WTC11 (cell line): ENCODE results near the gene ACVR1. TPM values are rescaled to one million over a fixed set of nuclear protein-coding genes. Genes with fewer than 3 reads are reported as not detected.

Experiments used
- ATAC-seq: fragments of 200-7000 bp; cut with Tn5 transposase; 2 replicates; pipeline ENCODE4 v1.10.0; 2021; ENCODE audit warnings: mild to moderate bottlenecking, moderate library complexity
- CTCF ChIA-PET: fragments of 300-600 bp; sonication (Branson Sonifier 250); formaldehyde crosslinking; loops from one replicate; lab custom pipeline; 2021; ENCODE audit warnings: antibody characterized with exemption; lab: Charles Lee
- POLR2A ChIA-PET: fragments of 350-600 bp; sonication (Branson Sonifier 250); formaldehyde crosslinking; loops from one replicate; lab custom pipeline; 2021; ENCODE audit warnings: antibody characterized with exemption; lab: Charles Lee
- DNase-seq: peaks from one replicate; pipeline ENCODE4 v3.0.0; 2021; ENCODE audit warnings: low spot score
- H3K27ac Mint-ChIP-seq: 2 replicates; pipeline ENCODE4 v1.8.0; 2021; ENCODE audit warnings: mixed read lengths
- H3K27me3 Mint-ChIP-seq: 2 replicates; pipeline ENCODE4 v1.8.0; 2021; ENCODE audit warnings: low read depth, mild to moderate bottlenecking, moderate library complexity, mixed read lengths
- H3K36me3 Mint-ChIP-seq: 2 replicates; pipeline ENCODE4 v1.8.0; 2021; ENCODE audit warnings: mixed read lengths
- H3K4me1 Mint-ChIP-seq: 2 replicates; pipeline ENCODE4 v1.8.0; 2022; ENCODE audit warnings: mixed read lengths
- H3K4me3 Mint-ChIP-seq: 2 replicates; pipeline ENCODE4 v1.8.0; 2021; ENCODE audit warnings: mild to moderate bottlenecking, moderate library complexity, mixed read lengths
- H3K9me3 Mint-ChIP-seq: 2 replicates; pipeline ENCODE4 v1.8.0; 2021; ENCODE audit warnings: mixed read lengths
- AFF4 ChIP-seq: sonication (generic); formaldehyde crosslinking; IDR thresholded peaks from 2 replicates; pipeline ENCODE4 v1.8.1; 2023; ENCODE audit warnings: mild to moderate bottlenecking, missing genetic modification reagents, borderline replicate concordance
- ARID4B ChIP-seq: sonication (generic); formaldehyde crosslinking; IDR thresholded peaks from 2 replicates; pipeline ENCODE4 v1.8.0; 2023; ENCODE audit warnings: missing genetic modification reagents, mild to moderate bottlenecking, borderline replicate concordance
- ATF2 ChIP-seq: sonication (generic); formaldehyde crosslinking; IDR thresholded peaks from 2 replicates; pipeline ENCODE4 v1.8.1; 2022; ENCODE audit warnings: low read depth, missing genetic modification reagents, borderline replicate concordance
- ATF3 ChIP-seq: sonication (generic); formaldehyde crosslinking; conservative IDR thresholded peaks from 2 replicates; pipeline ENCODE4 v1.8.1; 2022; ENCODE audit warnings: mild to moderate bottlenecking, missing genetic modification reagents
- CREB1 ChIP-seq: sonication (generic); formaldehyde crosslinking; IDR thresholded peaks from 2 replicates; pipeline ENCODE4 v1.8.0; 2023; ENCODE audit warnings: mild to moderate bottlenecking, missing genetic modification reagents
- FOXJ3 ChIP-seq: sonication (generic); formaldehyde crosslinking; IDR thresholded peaks from 2 replicates; pipeline ENCODE4 v1.9.0; 2021; ENCODE audit warnings: missing genetic modification reagents, mild to moderate bottlenecking, borderline replicate concordance
- HMGXB4 ChIP-seq: sonication (generic); formaldehyde crosslinking; IDR thresholded peaks from 2 replicates; pipeline ENCODE4 v1.8.1; 2023; ENCODE audit warnings: mild to moderate bottlenecking, moderate library complexity, missing genetic modification reagents
- IRF1 ChIP-seq: sonication (generic); formaldehyde crosslinking; IDR thresholded peaks from 2 replicates; pipeline ENCODE4 v1.8.0; 2023; ENCODE audit warnings: missing genetic modification reagents
- JAZF1 ChIP-seq: fragments of 250-450 bp; sonication (Bioruptor Pico); IDR thresholded peaks from 2 replicates; pipeline ENCODE4 v1.9.0; 2021; ENCODE audit warnings: moderate library complexity, mild to moderate bottlenecking, inconsistent platforms
- NFATC4 ChIP-seq: fragments of 250-450 bp; sonication (Bioruptor Pico); IDR thresholded peaks from 2 replicates; pipeline ENCODE4 v1.9.0; 2021; ENCODE audit warnings: mild to moderate bottlenecking
- PRDM15 ChIP-seq: sonication (generic); formaldehyde crosslinking; IDR thresholded peaks from 2 replicates; pipeline ENCODE4 v1.8.0; 2022; ENCODE audit warnings: missing genetic modification reagents
- STAT6 ChIP-seq: sonication (generic); formaldehyde crosslinking; conservative IDR thresholded peaks from 2 replicates; pipeline ENCODE4 v1.8.1; 2023; ENCODE audit warnings: mild to moderate bottlenecking, low read depth, missing genetic modification reagents, moderate library complexity
- TEAD4 ChIP-seq: sonication (generic); formaldehyde crosslinking; IDR thresholded peaks from 2 replicates; pipeline ENCODE4 v1.8.0; 2022; ENCODE audit warnings: mild to moderate bottlenecking, missing genetic modification reagents
- ZNF121 ChIP-seq: sonication (generic); formaldehyde crosslinking; IDR thresholded peaks from 2 replicates; pipeline ENCODE4 v1.8.0; 2023; ENCODE audit warnings: missing genetic modification reagents
- ZNF219 ChIP-seq: sonication (generic); formaldehyde crosslinking; IDR thresholded peaks from 2 replicates; pipeline ENCODE4 v1.8.0; 2023; ENCODE audit warnings: missing genetic modification reagents, mild to moderate bottlenecking, borderline replicate concordance
- ZNF416 ChIP-seq: fragments of 250-450 bp; sonication (Bioruptor Pico); IDR thresholded peaks from 2 replicates; pipeline ENCODE4 v1.9.0; 2021; ENCODE audit warnings: mild to moderate bottlenecking, inconsistent platforms
- ZSCAN18 ChIP-seq: fragments of 250-450 bp; sonication (Bioruptor Pico); IDR thresholded peaks from 2 replicates; pipeline ENCODE4 v2.1.2; 2022; ENCODE audit warnings: mild to moderate bottlenecking, moderate library complexity
- total RNA-seq: library from RNA; stranded (reverse); gene quantifications from 3 replicates; pipeline ENCODE4 v1.2.3, GENCODE V29; 2021

Gene ACVR1
- total RNA-seq, 1 experiment from 2014 or later, result 19.2 TPM

GRCh38 chr2:157819761-157820160 lies 56.4 kb downstream of the ACVR1 start:
- ChIA-PET POLR2A (no interaction called here), CTCF (no interaction called here)
- no peaks in the 10 kb centered on the region for H3K4me1 Mint-ChIP-seq
- H3K9me3 Mint-ChIP-seq, result no peaks in the 10 kb centered on the region
- peaks cover 23% of the 10 kb centered on the region for H3K36me3 Mint-ChIP-seq
- ATAC-seq (no peak), DNase-seq (no peak)
- peak overlapping the region; percentile 30; the same call in 1 of the 2 replicates for H3K27ac Mint-ChIP-seq
- H3K4me3 Mint-ChIP-seq, result no peak overlapping the region
- no peaks in the 10 kb centered on the region for H3K27me3 Mint-ChIP-seq
- TF ChIP-seq AFF4 (CRISPR knock-in tag) (no peak), JAZF1 (CRISPR knock-in tag) (no peak), FOXJ3 (no peak), ATF2 (CRISPR knock-in tag) (no peak), ZNF416 (CRISPR knock-in tag) (no peak), ZNF219 (CRISPR knock-in tag) (no peak), PRDM15 (CRISPR knock-in tag) (no peak), TEAD4 (CRISPR knock-in tag) (no peak), CREB1 (CRISPR knock-in tag) (no peak), ATF3 (CRISPR knock-in tag) (no peak), ZNF121 (no peak), STAT6 (CRISPR knock-in tag) (no peak), NFATC4 (CRISPR knock-in tag) (no peak), ZSCAN18 (CRISPR knock-in tag) (no peak), IRF1 (no peak), ARID4B (CRISPR knock-in tag) (no peak), HMGXB4 (CRISPR knock-in tag) (no peak)
